Measurements from ENCODE around the gene ABCB10.
"Not testable (repeated sequence)": the region's sequence is repeated elsewhere in the genome, so short reads cannot be mapped to it uniquely, and the experiment has no call there.

ABCB10 gene

GRCh38 chr1:229531326-229531725 is 27.2 kb downstream of the ABCB10 start:
- no peak for DNase-seq

GRCh38 chr1:229529639-229530038 is 28.9 kb downstream of the ABCB10 start:
- no peak for DNase-seq

- DNase-seq: no peak
Observed at GRCh38 chr1:229526695-229527094, 31.8 kb downstream of the ABCB10 start.

DNA sequence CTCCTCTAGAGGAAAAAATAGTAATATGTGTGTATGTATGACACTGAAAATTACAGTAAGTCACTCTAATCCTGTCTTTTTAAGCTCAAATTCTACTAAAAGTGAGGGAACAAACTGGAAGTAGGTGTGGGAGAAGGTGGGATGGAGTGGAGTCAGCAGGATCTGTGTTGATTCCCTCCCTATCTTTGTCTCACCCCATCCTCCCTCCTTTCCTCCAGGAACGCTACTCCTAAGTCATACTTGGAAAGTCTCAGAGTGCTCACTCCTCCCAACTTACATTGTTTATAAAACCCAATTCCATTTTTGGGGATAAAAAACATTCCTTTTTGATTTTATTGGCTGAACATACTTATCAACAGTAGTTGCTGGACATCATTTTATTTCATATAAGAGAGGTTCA is 35.5 kb downstream of the ABCB10 start:
- DNase-seq: no peak

DNA sequence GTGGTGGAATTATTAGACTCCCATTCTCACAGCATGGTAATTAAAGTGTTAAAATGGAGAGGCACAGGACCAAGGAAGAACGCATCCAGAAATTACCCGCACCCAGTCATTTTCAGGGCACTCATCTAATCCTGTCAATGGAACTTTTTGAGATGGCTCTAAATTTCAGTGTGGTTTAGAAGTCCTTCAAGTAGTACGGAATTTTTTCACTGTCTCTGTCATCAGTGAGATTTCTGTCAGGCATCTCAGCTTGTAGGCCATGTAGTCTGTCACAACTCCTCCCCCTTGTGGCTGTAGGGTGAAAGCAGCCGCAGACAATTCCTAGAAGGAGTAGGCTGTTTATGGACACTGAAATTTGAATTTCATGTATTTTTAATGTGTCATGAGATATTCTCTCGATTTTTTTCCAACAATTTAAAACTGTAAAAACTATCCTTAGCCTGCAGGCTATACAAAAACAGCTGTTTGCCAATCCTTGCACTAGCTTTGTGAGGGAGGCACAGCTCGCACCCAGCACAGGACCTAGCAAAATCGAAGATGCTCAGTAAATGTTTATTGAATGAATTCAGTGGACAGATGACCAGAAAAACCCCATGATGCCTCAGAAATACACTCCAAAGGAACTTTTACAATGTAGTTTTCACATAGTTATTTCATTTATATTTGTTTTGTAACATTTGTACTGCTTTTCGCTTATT is 43.8 kb downstream of the ABCB10 start:
- peak; percentile 13 to 65 for DNase-seq

DNA sequence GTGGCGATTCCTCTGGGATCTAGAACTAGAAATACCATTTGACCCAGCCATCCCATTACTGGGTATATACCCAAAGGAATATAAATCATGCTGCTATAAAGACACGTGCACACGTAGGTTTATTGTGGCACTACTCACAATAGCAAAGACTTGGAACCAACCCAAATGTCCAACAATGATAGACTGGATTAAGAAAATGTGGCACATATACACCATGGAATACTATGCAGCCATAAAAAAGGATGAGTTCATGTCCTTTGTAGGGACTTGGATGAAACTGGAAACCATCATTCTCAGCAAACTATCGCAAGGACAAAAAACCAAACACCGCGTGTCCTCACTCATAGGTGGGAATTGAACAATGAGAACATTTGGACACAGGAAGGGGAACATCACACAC is 46.9 kb downstream of the ABCB10 start:
- not testable (repeated sequence) for DNase-seq

GRCh38 chr1:229511201-229511600 is 47.3 kb downstream of the ABCB10 start:
- not testable (repeated sequence) for DNase-seq

DNA sequence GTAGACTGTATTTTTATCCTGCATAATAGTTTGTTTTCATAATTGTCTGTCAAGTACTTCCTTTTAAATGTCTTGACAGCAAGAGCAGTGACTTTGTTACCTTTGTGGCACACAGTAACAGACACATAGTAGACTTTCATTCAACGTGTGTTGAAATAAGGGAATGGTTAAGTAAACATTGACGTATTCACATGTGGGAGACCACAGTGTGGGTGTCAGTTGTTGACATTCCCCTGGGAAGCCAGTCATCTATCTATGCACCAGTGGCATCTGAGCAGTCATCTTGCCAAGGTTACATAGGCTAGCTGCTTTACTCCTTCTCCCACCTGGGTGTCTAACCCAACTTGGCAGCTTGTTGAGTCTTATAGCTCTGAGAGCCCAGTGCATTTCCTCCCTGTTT is 48.9 kb downstream of the ABCB10 start:
- DNase-seq: no peak

DNA sequence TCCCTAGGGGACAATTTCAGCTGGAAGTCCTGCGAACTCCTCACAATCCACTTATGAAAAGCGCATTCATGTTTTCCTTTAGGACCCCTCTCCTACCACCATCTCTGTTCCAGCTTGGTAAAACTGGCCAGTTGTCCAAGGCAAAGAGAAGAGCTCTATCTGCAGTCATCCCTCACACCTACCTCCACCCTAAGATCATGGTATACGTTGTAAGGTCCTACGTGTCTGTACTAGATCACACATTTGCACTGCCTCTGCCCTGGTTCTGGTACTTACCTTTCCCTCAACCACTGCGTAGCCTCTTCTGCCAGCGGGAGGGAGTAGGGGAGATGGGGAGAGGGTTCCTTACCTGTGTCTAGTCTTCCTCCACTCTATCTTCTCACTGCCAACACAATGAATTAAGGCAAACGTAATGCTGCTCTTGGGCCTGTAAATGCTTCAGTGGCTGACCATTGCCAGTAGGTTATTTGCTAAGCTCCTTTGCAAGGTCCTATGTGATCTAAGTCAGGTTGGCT is 49.6 kb downstream of the ABCB10 start:
- DNase-seq: no peak

- peak; percentile 92 to 98 for DNase-seq
Observed at GRCh38 chr1:229507951-229508822, 50.3 kb downstream of the ABCB10 start, which contains the start of gene NUP133. Gene NUP133, minus strand, starts transcription at chr1:229508341. Its CDS starts 92 bp downstream, at chr1:229508249.

DNA sequence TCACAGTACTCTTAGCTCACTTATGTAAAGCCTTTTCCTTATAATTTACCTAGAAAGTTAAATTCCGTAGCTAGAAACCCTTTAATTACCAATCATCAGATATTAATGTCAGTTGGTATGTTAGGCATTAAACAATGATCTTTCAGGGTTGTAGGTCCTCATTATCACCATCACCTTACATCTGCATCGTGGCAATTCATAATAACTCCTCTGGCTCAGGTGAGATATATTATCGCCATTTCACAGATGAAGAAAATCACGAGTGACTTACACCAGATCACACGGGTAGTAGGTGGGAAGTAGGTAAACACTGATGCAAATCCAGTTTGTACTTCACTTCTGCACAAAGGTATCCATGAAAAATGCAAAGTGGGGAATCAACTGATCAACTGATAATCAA is 51.0 kb downstream of the ABCB10 start:
- DNase-seq: no peak

DNA sequence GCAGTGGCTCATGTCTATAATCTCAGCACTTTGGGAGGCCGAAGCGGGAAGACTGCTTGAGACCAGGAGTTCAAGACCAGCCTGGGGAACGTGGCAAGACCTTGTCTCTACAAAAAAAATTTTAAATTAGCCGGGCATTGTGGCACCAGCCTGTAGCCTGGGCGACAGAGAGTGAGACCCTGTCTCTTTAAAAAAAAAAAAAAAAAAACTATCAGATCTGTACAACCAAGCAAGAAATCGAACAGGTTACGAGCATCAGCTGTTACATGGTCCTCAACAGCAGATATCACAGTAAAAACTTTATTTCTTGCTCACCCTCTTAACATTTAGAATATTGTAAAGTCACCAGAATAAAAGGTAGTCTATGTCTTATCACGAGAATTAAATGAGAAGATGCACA is 51.9 kb downstream of the ABCB10 start:
- DNase-seq: no peak

- no peak for DNase-seq
Observed at GRCh38 chr1:229495782-229496181, 62.7 kb downstream of the ABCB10 start.

DNA sequence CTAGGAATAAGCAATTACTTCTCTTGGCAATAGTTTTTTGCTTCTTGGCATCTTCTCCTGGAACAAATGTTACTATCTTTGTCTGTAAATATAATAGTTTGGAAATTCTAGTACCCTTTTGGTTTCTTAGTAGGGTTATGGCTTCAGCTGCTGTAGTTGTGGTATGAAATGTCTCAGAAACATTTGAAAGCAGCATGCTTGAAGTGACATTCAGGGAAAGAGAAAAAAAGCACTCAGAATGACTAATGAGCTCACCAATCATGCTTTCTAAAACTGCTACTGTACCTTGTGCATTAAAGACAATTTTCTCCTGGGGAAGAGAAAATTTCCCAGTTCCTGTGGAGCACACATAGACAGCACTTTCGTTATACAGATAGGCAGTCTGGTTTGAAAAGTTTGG is 71.3 kb downstream of the ABCB10 start:
- no peak for DNase-seq

- no peak for DNase-seq
Observed at GRCh38 chr1:229485318-229485717, 73.2 kb downstream of the ABCB10 start.

GRCh38 chr1:229482511-229482910 is 76.0 kb downstream of the ABCB10 start:
- no peak for DNase-seq

DNA sequence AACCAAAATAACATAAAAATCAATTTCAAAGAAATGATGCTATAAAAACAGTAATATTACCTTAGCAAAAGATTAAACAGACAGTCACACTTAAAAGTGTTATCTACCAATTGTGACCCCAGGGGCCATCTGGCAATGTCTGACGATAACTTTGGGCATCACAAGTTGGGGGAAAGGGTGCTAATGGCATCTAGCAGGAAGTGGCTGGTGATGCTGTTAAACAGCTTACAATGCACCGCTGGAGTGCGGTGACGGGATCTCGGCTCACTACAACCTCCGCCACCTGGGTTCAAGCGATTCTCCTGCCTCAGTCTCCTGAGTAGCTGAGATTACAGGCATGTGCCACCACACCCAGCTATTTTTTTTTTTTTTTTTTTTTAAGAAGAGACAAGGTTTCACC is 78.0 kb downstream of the ABCB10 start:
- no peak for DNase-seq

- DNase-seq: no peak
Observed at GRCh38 chr1:229479660-229480399, 78.7 kb downstream of the ABCB10 start.

DNA sequence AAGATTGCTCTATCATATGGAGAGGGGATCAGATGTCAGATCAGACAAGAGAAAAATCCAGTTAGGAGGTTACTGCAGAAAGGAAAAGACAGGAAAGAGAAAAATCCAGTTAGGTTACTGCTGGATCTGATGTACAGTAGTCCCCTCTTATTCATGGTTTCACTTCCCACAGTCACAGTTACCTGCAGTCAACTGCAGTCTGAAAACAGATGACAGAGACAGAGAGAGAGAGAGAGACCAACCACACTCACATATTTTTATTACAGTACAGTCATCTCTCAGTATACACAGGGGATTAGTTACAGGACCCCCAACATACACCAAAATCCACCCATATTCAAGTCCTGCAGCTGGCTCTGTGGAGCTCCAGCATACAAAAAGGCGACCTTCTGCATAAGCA is 79.7 kb downstream of the ABCB10 start:
- DNase-seq: no peak

DNA sequence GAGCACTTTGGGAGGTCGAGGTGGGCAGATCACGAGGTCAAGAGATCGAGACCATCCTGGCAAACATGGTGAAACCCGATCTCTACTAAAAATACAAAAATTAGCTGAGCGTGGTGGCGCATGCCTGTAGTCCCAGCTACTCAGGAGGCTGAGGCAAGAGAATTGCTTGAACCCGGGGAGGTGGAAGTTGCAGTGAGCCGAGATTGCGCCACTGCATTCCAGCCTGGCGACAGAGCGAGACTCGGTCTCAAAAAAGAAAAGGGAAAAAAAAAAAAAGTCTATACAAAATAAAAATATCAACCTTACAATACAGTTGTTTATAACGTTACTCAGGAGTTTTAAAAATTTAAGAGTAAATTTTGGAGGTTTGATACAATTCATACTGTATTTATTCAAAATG is 82.6 kb downstream of the ABCB10 start:
- DNase-seq: not testable (repeated sequence)

- no peak for DNase-seq
Observed at GRCh38 chr1:229474509-229474908, 84.0 kb downstream of the ABCB10 start.

DNA sequence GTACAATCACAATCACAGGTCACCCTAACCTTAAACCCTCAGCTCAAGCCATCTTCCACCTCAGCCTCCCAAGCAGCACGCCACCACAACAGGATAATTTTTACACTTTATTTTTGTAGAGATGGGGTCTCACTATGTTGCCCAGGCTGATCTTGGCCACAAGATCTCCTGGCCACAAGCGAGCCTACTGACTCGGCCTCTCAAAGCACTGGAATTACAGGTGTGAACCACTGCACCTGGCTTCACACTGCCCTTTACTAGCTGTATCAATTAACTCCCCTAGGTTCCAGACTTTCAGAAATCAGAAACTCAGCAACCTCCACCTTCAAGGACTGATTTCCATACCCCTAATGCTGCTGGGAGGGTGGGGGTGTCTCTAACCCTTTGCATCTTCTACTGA is 87.3 kb downstream of the ABCB10 start:
- no peak for DNase-seq

- DNase-seq: no peak
Observed at GRCh38 chr1:229470406-229471043, 88.0 kb downstream of the ABCB10 start.
